HG02763 (cell line): ENCODE results near the gene LRRC53.

Experiments
- ATAC-seq: cut with Tn5 transposase; IDR thresholded peaks from one replicate; pipeline ENCODE4 v1.9.1; 2021; ENCODE audit warnings: mild to moderate bottlenecking, moderate library complexity; ENCODE audit not compliant: unreplicated experiment

Gene LRRC53

GRCh38 chr1:74498901-74499300, 13.5 kb downstream of the LRRC53 start:
- ATAC-seq: no peak

GRCh38 chr1:74496669-74497068, 15.7 kb downstream of the LRRC53 start:
- ATAC-seq: no peak

GRCh38 chr1:74486036-74486435, 26.4 kb downstream of the LRRC53 start:
- ATAC-seq: no peak

GRCh38 chr1:74485622-74486021, 26.8 kb downstream of the LRRC53 start:
- no peak for ATAC-seq

- ATAC-seq: no peak
Measured at GRCh38 chr1:74481607-74482006, 30.8 kb downstream of the LRRC53 start.

- no peak for ATAC-seq
Measured at GRCh38 chr1:74480068-74480467, 32.3 kb downstream of the LRRC53 start.

GRCh38 chr1:74478979-74479378, 33.4 kb downstream of the LRRC53 start:
- ATAC-seq: no peak

GRCh38 chr1:74474585-74474984, 37.8 kb downstream of the LRRC53 start:
- ATAC-seq: no peak

- no peak for ATAC-seq
Measured at GRCh38 chr1:74471470-74471869, 40.9 kb downstream of the LRRC53 start.

- ATAC-seq: no peak
Measured at GRCh38 chr1:74470936-74471335, 41.5 kb downstream of the LRRC53 start.

GRCh38 chr1:74470251-74470650, 42.2 kb downstream of the LRRC53 start:
- ATAC-seq: no peak

- no peak for ATAC-seq
Measured at GRCh38 chr1:74468982-74469603, 43.3 kb downstream of the LRRC53 start.

GRCh38 chr1:74467786-74468377, 44.5 kb downstream of the LRRC53 start:
- ATAC-seq: no peak

- ATAC-seq: no peak
Measured at GRCh38 chr1:74465193-74465681, 47.2 kb downstream of the LRRC53 start.

- ATAC-seq: no peak
Measured at GRCh38 chr1:74464037-74464436, 48.4 kb downstream of the LRRC53 start.

- peak; percentile 69 for ATAC-seq
Measured at GRCh38 chr1:74463333-74463988, 49.0 kb downstream of the LRRC53 start.

- no peak for ATAC-seq
Measured at GRCh38 chr1:74457253-74457652, 55.2 kb downstream of the LRRC53 start.

GRCh38 chr1:74455390-74455789, 57.0 kb downstream of the LRRC53 start:
- no peak for ATAC-seq

GRCh38 chr1:74453277-74453676, 59.1 kb downstream of the LRRC53 start:
- no peak for ATAC-seq

- ATAC-seq: no peak
Measured at GRCh38 chr1:74452035-74452434, 60.4 kb downstream of the LRRC53 start.

GRCh38 chr1:74437035-74437434, 75.4 kb downstream of the LRRC53 start:
- no peak for ATAC-seq

GRCh38 chr1:74436078-74436477, 76.3 kb downstream of the LRRC53 start:
- no peak for ATAC-seq
